ENCODE measurements around the gene TMCO4.
"Not testable (repeated sequence)": the region's sequence is repeated elsewhere in the genome, so short reads cannot be mapped to it uniquely, and the experiment has no call there.

Gene TMCO4

GRCh38 chr1:19636065-19636464 lies 163.7 kb downstream of the TMCO4 start:
- no peak for DNase-seq (ENCODE audit: low read depth)

DNA sequence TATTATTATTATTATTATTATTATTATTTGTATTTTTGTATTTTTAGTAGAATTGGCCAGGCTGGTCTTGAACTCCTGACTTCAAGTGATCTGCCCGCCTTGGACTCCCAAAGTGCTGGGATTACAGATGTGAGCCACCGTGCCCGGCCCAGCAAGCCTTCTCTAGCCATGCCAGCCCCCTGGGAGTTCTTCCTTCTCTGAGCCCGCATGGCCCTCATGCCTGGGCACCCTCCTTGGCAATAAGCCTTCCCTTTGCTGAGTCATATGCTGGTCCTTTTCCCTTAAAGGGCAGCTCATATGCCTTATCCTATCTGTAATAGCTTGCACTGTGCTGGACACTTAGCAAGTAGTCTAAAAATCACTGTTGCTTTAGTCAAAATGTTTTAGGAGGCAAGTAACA lies 164.1 kb downstream of the TMCO4 start:
- DNase-seq (ENCODE audit: low read depth) = no peak

- not testable (repeated sequence) for DNase-seq (ENCODE audit: low read depth)
Measured at GRCh38 chr1:19635064-19635463, 164.7 kb downstream of the TMCO4 start.

GRCh38 chr1:19633106-19633505 lies 166.6 kb downstream of the TMCO4 start:
- no peak for DNase-seq (ENCODE audit: low read depth)

Measured in CMK (cell line).